K562 treated with DMSO at 1 percent for 48 hours (cell line): ENCODE measurements around the gene FCF1. TPM values are rescaled to one million over a fixed set of nuclear protein-coding genes. Genes with fewer than 3 reads are reported as not detected.

ENCODE experiments used
- total RNA-seq: library from RNA; unstranded; fragments of 300-600 nt; gene quantifications from 2 replicates; pipeline ENCODE4 v1.2.3, GENCODE V29; 2022; ENCODE audit warnings: low replicate concordance; ENCODE audit errors: extremely low read depth

The FCF1 gene, protein sequence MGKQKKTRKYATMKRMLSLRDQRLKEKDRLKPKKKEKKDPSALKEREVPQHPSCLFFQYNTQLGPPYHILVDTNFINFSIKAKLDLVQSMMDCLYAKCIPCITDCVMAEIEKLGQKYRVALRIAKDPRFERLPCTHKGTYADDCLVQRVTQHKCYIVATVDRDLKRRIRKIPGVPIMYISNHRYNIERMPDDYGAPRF
- total RNA-seq: not detected in 2 replicates

DNA sequence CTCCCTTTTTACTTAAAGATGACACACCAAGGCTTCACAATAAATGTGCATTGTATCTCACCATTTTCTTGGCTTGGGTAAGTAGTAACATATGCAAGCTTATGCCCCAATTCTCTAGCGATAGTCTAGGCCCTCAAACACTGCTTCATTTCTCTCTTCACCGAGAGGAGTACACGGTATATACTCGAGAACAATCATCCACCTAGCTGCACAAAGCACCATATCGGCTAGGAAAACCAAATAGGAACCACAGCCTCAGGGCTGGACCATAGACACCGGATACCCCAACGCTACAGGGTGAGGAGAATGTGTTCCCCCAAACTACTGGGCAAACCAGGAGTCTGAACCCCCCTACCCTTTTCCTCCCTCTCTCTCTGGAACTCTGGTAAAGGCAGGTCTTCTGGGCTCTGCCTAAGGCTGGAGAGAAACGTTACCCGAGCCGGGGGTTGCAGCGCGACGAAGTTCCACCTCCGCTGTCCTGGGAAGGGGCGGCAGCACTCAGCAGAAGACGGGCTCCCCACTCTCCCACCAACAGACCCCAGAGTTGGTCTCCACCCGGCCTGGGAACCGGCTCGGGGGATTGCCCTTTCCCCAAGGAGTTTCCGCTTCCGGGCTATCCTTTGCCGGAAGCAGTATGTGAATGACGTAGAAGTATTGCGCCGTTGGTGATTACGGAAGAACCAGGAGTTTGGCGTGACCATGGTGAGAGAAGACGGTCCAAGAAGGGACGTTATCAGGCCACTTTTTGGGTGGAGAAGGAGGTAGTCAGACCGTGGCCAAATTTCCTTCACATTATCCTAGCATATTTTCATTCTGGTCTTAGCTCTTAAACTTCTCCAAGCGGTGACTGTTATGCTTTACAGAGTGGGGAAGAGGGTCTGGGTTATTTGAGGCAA, at the start of gene FCF1, which contains the start of gene AREL1:
Gene FCF1 (plus strand): TSS at position 646 of the 896 bp plus-strand sequence. CDS start 54 bp downstream, at position 700.
Gene AREL1 (minus strand): TSS at position 582 of the 896 bp plus-strand sequence. CDS start 27,465 bp downstream, outside the sequence.

DNA sequence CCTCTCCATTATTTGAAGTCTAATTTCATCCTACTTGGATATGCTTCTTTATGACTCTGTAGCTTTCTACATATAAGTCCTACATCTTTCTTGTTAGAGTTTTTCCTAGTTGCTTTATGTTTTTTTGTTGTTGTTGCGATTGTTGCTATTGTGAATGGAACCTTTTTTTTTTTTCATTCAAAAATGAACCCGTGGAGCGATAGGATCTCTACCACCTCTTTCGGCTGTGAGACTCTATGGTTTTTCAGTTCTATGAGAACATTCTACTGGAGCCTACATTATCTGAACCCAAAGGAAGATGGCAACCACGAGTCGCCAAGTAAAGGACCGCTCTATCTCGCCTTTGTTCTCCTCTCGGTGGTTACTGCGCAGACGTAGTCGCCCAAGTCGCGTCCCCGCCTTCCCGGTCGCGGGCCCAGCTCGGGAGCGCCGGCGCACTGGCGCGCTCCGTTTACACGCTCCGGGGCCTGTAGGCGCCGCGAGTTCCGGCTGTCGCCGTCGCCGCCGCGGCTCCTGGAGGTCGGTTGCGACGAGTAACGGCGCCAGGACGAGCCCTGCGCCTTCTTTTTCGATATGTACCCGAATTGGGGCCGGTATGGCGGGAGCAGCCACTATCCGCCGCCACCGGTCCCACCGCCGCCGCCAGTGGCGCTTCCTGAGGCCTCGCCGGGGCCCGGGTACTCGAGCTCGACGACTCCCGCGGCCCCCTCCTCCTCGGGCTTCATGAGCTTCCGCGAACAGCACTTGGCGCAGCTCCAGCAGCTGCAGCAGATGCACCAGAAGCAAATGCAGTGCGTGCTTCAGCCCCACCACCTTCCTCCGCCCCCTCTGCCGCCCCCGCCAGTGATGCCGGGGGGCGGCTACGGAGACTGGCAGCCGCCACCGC, 50.2 kb downstream of the FCF1 start, which contains the start of gene YLPM1:
Gene YLPM1 (plus strand): TSS at position 400 of the 886 bp plus-strand sequence. CDS start 174 bp downstream, at position 574.

Other genes with a start within 250 kb of the FCF1 start
- gene NPC2, start 219.8 kb upstream of the FCF1 start, total RNA-seq: 646 TPM in 1 of 2 replicates, not detected in the other
- gene ISCA2, start 219.4 kb upstream of the FCF1 start, total RNA-seq: not detected in 2 replicates
- not detected in 2 replicates for gene LTBP2, start 100.9 kb upstream of the FCF1 start, total RNA-seq
- not detected in 2 replicates for gene AREL1, start 64 bp upstream of the FCF1 start, total RNA-seq
- not detected in 2 replicates for gene YLPM1, start 50.2 kb downstream of the FCF1 start, total RNA-seq
- gene PROX2, start 163.0 kb downstream of the FCF1 start, total RNA-seq: not detected in 2 replicates
- not detected in 2 replicates for gene DLST, start 168.8 kb downstream of the FCF1 start, total RNA-seq
- not detected in 2 replicates for gene RPS6KL1, start 210.1 kb downstream of the FCF1 start, total RNA-seq
- gene PGF, start 242.5 kb downstream of the FCF1 start, total RNA-seq: not detected in 2 replicates